Measurements from ENCODE around the gene HELZ2.

HELZ2 gene

DNA sequence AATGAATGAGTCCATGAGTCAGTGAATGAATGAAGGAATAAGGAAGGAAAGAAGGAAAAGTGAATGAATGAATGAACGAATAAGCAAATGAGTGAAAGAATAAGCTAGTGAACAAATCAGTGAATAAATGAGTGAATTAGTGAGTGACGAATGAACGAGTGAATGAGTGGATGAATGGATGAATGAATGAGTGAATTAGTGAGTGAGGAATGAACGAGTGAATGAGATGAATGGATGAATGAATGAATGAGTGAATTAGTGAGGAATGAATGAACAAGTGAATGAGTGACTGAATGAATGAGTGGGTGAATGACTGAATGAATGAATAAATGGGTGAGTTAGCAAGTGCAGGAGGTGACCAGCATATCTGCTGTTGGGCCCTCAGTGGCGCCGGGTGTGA is 30.3 kb downstream of the HELZ2 start:
- no peak for DNase-seq (ENCODE audit: low spot score)
- TF ChIP-seq, protein P1, sequence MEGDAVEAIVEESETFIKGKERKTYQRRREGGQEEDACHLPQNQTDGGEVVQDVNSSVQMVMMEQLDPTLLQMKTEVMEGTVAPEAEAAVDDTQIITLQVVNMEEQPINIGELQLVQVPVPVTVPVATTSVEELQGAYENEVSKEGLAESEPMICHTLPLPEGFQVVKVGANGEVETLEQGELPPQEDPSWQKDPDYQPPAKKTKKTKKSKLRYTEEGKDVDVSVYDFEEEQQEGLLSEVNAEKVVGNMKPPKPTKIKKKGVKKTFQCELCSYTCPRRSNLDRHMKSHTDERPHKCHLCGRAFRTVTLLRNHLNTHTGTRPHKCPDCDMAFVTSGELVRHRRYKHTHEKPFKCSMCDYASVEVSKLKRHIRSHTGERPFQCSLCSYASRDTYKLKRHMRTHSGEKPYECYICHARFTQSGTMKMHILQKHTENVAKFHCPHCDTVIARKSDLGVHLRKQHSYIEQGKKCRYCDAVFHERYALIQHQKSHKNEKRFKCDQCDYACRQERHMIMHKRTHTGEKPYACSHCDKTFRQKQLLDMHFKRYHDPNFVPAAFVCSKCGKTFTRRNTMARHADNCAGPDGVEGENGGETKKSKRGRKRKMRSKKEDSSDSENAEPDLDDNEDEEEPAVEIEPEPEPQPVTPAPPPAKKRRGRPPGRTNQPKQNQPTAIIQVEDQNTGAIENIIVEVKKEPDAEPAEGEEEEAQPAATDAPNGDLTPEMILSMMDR (IDR thresholded peaks at IDR 0.05; ENCODE audit: extremely low read depth, missing control alignments), result no peak

DNA sequence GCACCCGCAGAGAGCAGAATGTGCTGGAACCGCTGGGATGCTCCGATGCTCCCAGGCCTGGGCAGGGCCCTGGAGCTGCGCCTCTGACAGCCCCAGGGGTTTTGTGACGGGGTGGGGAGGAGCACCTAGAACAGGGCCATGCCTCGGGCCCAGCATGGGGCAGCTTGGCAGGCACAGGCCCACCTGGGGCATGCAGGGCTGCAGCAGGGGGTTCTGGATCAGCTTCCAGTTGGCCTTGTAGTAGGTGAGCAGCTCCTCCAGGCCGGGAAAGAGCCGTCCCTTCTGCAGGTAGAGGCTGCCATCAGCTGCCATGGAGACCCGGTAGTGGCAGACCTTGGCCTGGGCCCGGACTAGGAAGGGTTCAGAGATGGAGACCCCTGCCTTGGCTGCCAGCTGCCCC is 30.9 kb downstream of the HELZ2 start:
- TF ChIP-seq, protein P1 (IDR thresholded peaks at IDR 0.05; ENCODE audit: extremely low read depth, missing control alignments), result no peak
- no peak for DNase-seq (ENCODE audit: low spot score)

DNA sequence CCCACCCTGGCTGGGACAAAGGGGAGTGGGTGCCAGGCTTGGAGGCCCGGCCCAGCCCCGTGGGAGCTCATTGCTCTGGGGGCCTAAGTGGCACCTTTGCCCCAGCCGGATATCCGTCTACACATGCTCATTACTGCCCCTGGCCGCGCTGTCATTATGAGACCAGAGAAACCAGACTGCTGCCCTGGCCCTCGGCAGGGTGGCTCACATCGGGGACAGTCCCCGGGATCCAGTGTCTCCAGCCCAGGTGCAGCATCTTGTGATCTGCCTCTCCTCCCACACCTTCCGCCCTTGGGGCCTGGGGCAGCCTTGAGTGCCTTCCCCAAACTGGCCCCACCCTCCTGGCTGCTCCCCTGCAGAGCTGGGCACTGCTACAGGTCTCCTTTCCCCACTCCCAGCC is 31.3 kb downstream of the HELZ2 start:
- TF ChIP-seq, protein P1 (IDR thresholded peaks at IDR 0.05; ENCODE audit: extremely low read depth, missing control alignments), result no peak
- DNase-seq (ENCODE audit: low spot score), result peak; percentile 89

DNA sequence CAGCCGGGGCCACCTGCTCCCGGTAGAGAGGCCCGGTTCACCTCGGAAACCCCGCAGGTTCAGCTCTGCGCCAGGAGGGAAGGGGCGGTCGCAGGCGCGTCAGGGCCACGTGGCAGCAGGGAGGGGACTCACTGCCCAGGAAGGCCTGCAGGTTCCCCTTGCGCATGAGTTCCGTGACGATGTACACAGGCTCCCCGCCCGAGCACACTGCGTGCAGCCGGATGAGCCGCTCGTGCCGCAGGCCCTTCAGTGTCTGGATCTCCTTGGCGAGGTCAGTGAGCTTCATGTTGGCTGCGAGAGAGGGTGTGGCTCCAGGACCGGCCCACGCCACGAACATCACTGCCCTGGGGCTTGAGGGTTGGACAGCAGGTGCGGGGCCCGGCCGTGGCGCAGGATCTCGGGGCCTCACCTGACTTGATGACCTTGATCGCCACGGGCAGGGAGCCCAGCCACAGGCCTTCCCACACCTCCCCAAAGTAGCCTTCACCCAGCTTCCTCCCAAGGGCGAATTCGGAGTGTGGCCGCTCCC is 31.9 kb downstream of the HELZ2 start:
- TF ChIP-seq, protein P1 (IDR thresholded peaks at IDR 0.05; ENCODE audit: extremely low read depth, missing control alignments), result no peak
- DNase-seq (ENCODE audit: low spot score), result no peak

DNA sequence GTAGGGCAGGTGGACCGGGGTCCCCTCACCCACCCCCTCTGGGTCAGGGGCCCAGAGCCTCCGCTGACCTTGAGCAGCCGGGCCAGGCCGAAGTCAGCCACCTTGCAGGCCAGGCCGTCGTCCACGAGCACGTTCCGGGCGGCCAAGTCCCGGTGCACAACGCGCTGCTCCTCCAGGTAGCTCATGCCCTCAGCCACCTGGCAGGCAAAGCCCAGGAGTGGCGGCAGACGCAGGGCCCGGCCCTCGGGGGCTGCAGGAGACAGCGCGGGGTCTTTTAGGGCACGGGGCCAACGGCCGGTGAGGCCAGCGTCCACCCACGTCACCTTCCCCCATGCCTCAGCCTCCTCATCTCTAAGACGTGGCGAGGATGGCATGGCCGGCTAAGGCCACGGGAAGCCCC is 32.7 kb downstream of the HELZ2 start:
- TF ChIP-seq, protein P1 (IDR thresholded peaks at IDR 0.05; ENCODE audit: extremely low read depth, missing control alignments), result no peak
- no peak for DNase-seq (ENCODE audit: low spot score)

DNA sequence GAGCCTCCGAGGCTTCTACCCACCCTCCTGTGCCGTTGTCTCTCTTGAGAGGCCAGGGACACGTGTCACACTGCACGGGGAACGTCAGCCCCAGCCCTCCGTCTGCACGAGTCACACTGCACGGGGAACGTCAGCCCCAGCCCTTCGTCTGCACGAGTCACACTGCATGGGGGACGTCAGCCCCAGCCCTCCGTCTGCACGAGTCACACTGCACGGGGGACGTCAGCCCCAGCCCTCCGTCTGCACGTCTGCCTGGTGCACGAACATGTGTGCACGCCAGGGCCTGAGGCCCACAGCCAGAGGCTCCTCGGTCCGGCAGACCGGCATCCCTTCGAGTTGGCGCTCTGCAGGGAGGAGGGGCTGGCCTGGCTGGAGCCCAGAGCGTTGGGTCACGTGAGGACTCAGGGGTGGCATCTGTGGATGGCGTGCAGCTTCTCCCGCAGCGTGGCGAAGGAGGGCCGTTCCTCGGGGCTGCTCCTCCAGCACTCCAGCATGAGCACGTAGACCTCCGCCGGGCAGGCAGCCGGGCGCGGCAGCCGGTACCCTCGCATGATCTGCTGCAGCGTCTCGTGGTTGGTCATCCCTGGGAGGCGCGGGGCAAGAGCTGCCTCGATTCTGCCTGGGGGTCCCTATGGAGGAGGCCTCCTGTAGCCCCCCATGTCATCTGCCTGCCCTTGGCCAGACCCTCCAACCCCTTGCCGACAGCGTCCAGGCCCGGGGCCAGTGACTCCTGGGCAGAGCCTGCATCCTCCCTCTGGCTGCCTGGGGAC is 33.4 kb downstream of the HELZ2 start:
- DNase-seq (ENCODE audit: low spot score), result no peak
- TF ChIP-seq, protein P1 (IDR thresholded peaks at IDR 0.05; ENCODE audit: extremely low read depth, missing control alignments), result no peak

DNA sequence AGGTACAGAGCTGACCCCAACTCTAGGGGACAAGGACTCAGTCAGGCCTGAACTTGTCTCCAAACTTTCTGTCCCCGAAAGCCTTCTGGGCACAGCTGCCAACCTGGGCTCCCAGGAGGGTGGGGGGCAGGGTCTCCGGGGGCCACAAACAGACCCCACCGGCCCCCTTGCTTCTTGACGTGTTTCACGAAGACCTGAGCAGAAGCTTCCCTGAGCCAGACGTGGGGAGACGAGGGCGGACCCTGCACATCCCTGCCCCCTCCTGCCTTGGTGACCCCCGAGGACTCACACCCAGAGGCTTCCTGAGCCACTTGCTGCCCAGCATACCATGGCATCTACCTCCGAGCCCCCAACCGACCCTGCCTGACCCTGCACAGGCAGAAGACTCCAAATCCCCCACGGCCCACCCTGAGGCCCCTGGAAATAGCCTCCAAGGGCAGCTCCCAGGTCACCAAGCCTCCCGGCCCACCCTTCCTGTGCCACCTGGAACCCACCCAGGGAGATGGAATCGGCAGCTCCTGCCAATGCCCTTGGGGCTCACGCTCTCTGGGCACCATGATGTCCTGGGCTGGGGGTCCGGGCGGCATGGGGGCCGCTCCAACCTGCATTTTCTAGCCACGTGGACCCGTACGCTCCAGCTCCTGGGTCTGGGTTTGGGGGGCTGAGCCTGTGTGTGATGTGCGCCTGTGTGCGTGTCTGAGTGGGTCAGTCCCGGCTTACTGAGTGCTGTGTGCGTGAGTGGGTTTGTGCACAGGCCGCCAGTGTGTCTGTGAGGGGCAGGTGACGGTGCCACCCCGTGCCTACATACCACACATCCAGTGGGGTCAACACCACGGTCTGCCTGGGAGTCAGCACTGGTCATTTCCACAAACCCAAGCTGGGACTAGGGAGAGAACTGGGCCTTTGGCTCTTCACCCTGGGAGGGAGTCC is 34.3 kb downstream of the HELZ2 start:
- TF ChIP-seq, protein P1 (IDR thresholded peaks at IDR 0.05; ENCODE audit: extremely low read depth, missing control alignments), result no peak
- no peak for DNase-seq (ENCODE audit: low spot score)
